ENCODE measurements around the gene EHBP1L1. TPM values are rescaled to one million over a fixed set of nuclear protein-coding genes. Genes with fewer than 3 reads are reported as not detected.
A peak's percentile ranks its signal among the peaks of the same experiment; 100 is the strongest.

The EHBP1L1 gene
- total RNA-seq, 1 experiment from 2014 or later, result 15.3 TPM

DNA sequence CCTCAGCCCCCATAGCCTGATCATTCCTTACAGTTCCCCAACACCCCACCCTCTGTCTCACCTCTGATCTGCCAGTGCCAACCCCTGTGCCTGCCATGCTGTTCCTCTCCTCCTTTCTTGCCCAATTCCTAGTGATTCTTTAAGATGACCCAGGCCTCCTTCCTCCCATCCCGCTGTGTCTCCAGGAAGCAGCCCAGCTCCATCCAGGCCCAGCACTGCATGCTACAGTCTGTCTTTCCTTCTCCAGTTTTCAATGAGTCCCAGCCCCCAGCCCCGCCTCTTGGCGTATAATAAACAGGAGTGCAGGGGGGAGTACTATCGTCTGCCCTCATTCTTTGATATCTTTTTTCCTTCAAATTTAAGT, 30.0 kb upstream of the EHBP1L1 start:
- DNase-seq (ENCODE audit: extremely low read depth, low read depth), result no peak

DNA sequence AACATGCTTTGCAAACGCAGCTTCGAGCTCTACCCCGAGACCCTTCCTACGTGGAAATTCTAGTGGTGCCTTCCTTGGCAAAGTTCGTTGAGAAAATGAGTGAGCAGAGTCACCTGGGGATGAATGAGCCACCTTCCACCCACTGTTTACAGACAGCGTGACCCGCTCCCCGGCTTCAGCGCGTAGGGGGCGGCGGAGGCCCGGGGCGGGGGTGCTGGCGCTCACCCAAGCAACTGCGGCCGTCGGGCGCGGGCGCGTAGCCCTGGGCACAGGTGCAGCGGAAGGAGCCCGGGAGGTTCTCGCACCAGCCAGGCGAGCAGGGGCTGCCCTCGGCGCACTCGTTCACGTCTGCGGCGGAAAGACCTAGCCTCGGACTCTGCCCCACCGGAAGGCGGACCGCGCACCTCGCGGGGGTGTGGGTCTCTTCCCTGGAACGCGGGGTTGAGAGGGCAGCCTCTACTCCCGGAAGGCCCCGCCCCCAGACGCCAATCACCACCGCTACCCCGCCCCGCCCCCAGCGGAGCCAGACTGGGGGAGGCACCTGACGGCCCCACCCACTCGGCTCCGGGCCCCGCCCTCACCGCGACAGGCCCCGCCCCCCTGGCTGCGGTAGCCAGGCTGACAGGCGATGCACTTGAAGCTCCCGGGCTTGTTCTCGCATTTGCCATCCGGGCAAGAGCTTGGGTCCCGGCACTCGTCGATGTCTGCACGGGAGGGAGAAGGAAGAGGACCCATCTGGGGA, 29.5 kb upstream of the EHBP1L1 start:
- no peak for DNase-seq (ENCODE audit: extremely low read depth, low read depth)

DNA sequence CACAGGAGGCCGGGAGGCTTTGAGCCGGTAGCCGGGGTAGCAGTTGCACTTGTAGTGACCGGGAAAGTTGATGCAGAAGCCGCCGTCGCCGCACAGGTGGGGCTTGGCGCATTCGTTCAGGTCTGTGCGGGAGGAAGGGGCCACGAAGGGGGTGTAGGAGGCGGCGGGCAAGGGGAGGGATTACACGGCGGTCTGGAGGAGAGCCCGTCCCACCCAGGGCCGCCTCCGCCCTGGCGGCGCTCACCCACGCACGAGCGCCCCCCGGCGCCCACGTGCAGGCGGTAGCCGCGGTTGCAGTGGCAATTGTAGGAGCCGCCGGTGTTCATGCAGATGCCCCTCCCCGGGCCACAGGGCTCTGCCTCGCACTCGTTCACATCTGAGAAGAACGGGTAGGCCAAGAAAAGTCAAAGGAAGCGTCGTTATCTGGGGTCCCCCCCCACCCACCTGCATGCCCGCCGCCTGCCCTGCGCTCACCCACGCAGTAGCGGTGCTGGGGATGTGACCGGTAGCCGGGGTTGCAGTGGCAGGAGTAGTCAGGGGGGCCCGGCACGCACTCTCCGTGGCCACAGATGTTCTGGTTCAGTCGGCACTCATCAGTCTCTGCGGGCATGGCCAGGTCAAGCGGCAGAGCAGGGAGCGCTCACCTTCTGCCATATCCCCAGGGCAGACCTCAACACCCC, 28.3 kb upstream of the EHBP1L1 start:
- no peak for DNase-seq (ENCODE audit: extremely low read depth, low read depth)

DNA sequence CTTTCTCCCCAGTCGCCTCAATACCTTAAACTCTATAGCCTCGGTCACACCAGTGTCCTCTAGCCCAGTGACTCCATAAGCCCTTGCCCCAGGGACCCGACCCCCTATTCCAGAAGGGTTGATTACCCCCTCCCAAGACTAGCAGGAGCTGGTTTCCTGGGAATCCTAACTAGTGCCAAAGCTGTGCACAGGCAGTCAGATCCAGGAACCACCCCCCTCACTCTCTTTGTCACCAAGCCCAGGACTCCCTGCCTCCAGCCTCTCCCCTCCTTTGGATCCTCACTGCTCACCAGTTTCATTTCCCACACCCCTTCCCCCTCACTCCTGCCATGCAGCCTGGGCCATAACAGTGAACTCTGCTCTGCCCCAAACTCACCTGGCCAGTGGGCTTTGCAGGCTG, 27.5 kb upstream of the EHBP1L1 start:
- no peak for DNase-seq (ENCODE audit: extremely low read depth, low read depth)

DNA sequence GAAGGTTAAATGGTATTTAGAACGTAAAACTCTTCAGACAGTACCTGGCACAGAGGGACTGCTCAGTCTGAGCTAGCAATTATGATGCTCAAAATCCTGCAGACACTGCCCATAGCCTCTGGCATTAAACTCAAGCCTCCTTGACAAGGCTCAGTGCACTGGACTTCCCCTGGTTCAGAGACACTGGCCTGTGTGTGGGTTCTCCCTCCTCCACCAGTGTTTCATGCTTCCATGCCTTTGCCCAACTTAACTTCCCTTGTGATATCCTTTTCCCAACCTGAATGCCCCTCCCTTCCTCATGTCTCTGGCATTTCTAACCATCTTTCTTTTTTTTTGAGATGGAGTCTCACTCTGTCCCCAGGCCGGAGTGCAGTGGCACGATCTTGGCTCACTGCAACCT, 26.8 kb upstream of the EHBP1L1 start:
- no peak for DNase-seq (ENCODE audit: extremely low read depth, low read depth)

DNA sequence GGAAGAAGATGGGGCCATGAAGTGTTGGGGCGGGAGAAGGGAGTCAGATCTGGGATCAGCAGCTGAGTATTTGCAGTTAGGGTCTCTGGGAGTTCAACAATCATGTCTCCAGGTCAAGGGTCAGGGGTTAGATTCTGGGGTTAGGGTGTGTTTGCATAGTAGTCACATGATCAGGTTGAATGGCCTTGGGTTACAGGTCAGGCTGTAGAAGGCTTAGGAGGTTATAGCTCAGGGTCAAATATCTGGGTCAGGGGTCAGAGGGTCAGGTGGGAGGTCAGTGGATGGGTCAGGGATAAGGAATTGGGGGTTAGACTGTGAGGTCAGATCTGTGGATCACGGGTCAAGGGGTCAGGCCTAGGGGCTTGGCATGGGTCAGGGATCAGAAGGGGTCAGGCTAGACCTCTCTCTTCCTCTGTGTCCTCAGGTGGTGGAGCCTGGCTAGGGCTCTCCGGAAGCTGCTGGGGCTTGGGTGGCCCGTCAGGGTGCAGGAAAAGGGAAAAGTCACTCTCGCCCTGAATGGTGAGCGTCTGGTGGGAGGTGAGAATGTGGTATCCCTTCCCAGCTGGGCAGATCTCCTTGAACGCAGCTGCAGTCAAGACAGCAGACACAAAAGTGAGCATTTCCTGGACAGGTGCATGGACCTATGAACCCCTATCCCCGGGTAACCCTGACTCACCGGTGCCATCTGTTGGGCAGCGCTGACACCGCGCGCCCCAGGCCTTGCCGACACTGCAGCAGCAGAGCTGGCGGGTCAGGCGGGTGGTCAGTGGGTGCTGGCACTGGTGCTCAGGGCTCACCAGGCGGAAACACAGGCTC, 24.1 kb upstream of the EHBP1L1 start:
- DNase-seq (ENCODE audit: extremely low read depth, low read depth), result no peak

DNA sequence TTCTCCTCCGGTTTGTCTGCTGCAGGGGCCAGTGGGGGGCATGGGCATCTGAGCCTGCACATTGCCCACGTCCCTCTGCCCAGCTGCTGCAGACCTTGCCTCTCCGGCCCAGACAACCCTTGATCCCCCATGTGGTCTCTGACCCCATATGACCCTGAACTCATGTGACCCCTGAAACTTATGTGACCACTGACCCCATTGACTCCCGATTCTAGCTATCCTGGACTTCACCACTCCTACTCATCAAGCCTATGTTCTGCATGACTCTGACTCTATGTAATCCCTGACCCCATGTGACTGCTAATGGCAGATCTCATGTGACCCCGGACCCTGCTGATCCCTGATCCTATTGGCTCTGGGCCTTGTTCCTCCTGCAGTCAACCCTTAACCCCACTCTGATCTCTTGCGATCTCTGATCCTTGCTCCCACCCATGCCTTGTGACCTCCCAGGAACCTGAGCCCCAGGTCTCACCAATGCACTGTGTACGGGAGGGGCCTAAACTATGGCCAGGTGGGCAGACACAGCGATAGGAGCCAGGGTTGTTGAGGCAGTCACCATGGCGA, 23.4 kb upstream of the EHBP1L1 start:
- no peak for DNase-seq (ENCODE audit: extremely low read depth, low read depth)

DNA sequence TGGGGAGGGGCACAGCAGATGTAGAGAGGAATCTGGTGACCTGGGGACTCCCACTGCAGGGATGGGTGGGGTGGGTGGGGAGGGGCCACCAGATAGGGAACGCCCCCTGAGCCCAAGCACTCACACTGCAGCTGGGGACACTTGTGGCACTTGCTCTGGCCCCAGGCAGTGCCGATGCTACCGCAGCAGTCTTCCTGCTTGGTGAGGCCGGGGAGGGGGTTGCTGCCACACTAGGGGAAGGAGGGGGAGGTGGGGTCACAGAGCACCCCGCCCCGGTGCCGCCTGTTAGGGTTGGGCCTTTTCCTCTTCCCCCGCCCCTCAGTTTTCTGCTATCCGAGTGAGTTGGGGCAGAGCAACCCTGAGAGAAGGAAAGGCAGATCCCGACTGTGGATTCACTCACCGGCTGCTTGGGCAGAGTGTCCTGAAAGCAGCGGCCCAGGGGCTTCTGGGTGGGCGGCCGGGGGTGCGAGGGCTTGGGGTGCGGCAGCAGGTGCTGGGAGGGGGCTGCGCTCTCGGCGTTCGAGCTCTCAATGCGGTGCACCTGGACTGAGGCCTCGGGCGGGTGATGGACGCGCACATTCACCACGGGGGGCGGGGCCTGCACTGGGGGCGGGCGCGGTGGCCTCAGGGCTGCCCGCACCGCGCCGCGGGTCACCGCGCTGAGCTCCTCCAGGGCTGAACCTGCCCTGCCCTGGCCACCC, 22.4 kb upstream of the EHBP1L1 start:
- no peak for DNase-seq (ENCODE audit: extremely low read depth, low read depth)

DNA sequence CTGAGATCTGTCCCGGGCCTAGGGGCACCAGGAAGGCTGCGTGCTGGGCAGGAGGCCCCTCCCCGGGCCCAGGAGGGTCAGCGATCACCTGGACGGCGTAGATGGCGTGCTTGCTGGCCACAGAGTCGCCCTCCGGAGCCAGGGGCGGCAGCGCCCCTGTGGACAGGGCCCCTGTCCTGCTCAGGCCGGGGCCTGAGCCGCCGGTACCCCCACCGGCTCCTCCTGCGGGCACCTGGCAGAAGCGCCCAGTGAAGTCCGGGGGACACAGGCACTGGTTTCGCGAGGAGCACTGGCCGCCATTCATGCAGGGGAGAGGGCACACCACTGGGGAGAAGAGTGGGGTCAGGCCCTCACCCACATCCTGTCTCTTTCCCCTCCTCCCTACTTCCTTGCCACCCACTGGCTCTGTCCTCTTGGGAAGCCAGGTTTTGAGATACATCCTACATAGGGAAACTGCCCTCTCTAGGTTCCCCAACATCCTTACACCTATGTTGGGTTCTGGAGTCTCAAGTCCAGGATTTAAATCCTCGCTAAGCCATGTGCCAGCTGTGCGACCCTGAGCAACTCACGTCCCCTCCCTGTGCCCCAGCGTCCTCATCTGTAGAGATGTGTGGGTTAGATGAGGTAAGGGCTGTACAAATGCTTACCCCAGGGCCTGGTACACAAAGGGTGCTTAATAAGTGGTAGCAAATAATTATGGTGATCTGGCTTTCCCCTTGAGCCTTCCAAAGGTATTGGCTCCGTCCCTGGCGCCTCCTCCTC, 21.6 kb upstream of the EHBP1L1 start:
- DNase-seq (ENCODE audit: extremely low read depth, low read depth), result no peak

DNA sequence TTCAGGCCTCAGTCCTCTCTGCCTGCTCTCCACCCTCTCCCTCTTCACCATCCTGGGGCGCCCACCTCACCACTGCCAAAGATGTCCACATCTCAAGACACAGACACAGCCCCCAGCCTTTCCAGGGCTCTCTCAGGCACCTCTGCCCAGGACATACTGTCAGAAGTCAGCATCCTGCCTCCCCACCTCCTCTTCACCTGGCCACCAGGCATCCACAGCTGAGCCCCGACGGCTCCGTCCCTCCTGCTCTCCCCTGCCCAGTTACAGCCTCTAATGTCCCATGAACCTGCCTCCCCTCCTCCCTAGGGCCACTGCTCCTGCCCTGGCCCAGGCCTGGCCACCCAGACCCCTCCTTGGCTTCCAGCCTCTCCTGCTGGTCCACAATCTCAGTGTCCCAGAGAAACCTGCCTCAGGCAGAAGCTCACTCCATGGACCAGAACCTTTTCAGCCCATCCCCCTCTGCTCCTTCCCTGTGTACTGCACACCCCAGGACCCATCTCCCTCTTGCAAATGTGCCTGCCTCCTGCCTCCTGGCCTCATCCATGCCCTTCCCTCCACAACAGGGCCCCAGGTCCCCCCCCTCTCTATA, 20.9 kb upstream of the EHBP1L1 start:
- DNase-seq (ENCODE audit: extremely low read depth, low read depth), result no peak

DNA sequence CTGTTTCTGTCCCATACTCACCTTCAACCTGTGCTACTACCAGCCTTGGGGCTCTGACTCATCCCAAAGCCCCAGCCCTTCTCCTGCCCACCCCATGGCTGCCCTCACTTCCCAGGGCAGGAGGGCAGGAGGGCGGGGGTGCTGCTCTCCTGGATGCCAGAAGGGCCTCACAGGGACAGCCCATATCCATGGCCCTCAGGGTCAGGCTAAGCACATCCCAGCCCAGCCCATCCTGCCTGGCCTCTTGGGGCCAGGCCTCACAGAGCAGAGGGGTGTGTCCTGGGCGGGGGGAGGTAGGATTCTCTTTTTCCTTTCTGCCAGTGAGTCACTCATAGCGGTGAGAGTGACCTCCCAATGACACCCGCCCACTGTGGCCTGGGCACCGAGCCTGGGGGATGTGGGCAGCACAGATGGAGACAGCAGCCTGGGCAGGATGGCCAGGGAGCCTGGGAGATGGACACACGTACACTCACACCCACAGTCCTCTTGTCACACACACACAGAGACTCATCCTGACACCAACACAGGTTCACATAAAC, 20.1 kb upstream of the EHBP1L1 start:
- DNase-seq (ENCODE audit: extremely low read depth, low read depth), result peak; percentile 51

DNA sequence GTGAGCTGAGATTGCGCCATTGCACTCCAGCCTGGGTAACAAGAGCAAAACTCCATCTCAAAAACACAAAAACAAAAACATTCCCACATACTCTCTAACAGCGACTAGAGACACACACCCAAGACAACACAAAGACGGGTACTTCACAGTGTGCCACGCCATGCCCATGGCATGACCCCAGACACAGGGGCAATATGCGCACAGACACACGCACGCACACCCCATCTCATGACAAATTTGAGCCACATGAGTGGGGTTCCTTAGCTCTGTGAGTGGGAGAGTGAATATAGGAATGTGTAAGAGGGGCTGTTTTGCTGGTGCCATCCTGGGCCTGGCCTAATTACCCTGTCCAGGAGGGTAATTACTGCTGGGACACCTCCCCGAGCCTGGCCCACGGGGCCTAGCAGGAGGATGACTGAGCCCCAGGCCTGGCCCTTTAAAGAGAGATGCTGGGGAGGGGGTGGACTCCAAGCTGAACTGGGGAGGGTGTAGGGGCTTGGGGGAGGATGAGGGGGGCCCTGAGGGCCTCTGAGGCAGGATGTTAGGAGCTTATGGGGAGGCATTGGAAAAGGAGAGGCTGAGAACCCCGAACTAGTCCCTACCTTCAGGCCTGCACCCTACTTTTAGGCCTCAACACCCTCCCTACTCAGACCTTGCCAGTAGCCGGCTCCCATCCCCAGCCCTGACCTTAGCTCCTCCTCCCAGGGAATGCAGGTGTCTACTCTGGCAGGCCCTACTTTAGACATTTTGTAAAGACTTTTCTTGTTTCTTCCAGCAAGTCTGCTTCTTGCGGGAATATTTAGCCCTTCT, 19.2 kb upstream of the EHBP1L1 start:
- no peak for DNase-seq (ENCODE audit: extremely low read depth, low read depth)

DNA sequence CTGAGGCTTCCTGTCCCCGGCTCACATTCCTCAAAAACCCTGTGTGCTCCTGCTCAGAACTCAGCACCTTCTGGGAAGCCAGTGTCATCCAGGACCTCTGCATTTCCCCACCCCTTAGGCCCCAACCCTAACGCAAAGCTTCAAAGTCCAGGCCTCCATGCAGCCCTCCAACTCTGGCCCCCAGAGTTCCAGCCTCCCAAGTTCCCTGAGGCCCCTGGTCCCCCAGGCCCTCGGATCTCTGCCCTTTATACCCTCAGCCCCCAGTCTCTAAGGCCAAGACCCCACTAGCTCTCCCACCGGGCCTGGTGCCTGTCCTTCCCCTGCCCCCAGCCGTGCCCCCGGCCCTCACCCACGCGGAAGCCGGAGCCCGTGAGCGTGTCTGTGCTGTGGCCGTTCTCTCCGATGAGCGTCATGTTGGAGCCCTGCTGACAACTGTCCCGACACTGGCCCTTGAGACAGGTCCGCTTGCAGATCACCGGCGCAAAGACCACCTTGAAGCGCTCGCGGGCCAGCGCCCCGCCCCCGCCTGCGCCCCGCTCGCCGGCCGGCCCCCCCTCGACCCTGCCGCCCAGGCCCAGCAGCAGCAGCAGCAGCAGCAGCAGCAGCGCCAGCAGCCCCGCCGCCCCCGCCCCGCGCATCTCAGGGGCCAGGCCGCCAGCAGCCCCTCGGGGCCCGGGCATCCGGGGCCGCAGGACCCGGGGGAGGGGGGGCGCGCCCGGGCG, 18.4 kb upstream of the EHBP1L1 start:
- DNase-seq (ENCODE audit: extremely low read depth, low read depth), result no peak

DNA sequence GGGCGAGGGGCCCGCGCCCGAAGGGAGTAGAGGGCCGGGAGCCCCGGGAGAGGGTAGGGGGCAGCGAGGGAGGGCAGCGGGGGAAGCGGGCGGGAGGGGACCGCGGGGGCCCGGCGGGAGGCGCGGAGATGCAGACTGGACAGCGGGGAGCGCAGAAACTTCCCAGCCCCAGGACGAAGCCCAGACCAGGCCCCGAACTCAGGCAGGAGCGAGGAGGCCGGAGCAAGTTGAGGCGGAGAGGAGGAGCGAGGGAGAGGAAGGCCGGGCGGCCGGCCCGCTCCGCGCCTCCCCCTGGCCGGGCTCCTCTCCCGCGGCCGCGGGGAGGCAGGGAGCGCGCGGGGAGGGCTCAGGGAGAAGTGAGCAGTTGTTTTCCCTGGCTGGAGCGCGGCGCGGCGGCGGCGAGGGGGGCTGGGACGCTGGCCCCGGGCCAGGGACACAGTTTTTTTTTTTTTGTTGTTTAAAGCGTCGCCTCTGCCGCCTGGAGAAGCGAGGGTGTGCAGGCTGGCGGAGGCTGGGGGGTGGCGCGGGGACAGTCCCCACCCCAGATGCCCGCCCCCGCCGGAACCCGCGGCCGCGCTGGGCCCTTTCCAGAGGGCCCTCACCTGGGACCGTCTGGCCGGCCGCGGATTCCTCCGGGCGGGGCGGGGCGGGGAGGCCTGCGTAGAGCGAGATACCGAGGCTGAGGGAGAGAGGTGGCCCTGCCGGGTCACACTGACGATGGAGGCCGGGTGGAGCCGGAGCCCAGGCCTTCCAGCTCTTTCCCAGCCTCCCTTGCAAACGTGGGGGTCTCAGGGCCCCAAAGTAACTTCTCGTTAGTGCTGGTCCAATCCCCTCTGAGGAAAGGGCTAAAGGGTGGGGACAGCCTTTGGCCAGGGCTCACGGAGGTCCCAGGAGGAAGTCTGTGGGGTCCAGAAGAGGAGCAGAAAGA, 17.6 kb upstream of the EHBP1L1 start, which contains the start of gene LTBP3:
TSS of gene LTBP3 (minus strand) at position 358 of the 928 bp plus-strand sequence. CDS start 400 bp downstream, outside the sequence.
- DNase-seq (ENCODE audit: extremely low read depth, low read depth), result no peak

DNA sequence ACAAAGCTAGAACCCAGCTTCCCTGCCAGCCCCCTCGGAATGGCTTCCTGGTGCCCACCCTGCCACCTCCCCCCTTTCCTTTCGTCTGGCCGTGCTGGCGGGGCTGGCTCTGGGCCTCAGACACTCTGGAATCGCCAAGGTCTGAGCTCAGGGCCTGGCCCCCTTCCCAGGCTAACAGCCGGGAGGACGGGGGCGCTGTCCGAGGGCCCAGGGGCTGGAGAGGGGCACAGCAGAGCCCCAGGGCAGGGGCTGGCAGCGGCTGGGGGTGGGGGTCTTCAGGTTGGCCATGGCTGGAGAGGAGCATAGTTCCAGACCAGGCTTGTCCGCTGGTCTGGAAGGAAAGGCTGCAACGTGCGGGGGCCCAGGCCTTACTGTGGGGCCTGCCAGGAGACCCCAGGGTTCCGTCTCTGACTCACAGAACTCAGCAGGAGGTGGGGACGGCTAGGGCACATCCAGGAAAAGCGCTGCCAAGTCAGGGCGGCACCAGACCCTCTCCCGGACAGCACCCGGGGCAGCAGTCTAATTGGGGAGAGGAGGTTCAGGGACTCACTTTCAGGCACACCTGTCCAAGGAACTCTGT, 16.8 kb upstream of the EHBP1L1 start:
- DNase-seq (ENCODE audit: extremely low read depth, low read depth), result no peak

DNA sequence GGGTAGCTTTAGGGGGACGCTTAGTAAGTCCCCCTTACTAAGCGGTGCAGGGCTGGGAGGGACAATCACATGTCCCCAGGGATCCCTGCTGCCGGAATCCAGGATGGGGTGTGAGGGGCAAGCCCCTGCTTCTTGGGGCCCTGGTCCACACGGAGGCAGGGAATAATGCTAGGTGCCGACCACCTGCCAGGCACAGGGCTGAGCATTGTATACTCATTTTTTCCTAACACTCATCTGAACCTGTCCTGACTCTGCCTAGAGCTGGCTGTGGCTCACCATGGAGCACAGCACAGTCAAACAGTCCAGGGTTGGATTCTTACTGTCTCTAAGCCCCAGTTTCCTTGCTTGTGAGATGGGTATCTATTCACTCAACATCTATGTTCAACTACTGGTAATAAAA, 16.3 kb upstream of the EHBP1L1 start:
- no peak for DNase-seq (ENCODE audit: extremely low read depth, low read depth)
